ENCODE data around the gene C11orf24.
A peak's percentile ranks its signal among the peaks of the same experiment; 100 is the strongest.

DNA sequence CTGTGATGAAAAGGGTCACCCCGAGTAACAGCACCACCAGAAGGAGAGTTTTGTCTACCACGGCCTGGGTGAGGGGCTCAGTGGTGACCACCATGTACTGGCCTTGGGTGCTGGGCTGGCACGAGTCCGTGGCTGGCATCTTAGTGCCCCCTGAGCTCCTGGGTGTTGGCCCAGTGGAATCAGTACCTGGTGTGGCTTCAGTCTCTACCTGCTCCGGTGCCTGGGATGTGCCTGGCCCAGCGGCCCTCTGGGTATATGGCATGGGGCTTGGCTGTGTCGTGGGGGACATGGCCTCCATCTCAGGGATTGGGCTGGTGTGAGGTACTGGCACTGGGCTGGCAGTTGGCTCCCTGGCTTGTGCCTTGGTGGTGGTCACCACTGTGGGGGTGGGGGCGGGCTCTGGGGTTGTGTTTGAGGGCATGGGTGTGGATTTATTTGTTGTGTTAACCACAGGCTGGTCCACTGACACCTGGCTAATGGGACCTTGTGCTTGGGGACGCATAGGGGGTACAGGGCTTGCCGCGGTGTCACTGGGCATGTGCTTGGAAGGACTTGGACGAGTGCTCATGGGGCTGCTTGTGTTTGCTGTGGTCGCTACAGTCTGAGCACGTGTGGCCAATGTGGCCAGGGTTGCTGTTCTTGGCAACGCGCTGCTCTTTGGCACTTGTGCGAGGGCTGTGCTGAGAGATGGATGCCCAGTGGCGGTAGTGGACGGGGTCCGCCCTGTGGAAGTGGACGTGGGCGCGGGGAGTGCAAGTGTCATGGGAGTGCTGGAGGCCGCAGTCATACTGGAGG is 9.8 kb downstream of the C11orf24 start:
- no peak for TF ChIP-seq POLR2A (IDR thresholded peaks at IDR 0.05; ENCODE audit: borderline replicate concordance, extremely low read depth, insufficient read depth, insufficient read length)
- TF ChIP-seq RAD21 (IDR thresholded peaks at IDR 0.05; ENCODE audit: low read depth): no peak
- no peak for TF ChIP-seq ELF1 (IDR thresholded peaks at IDR 0.05; ENCODE audit: borderline replicate concordance, low read depth)
- TF ChIP-seq, protein P1, sequence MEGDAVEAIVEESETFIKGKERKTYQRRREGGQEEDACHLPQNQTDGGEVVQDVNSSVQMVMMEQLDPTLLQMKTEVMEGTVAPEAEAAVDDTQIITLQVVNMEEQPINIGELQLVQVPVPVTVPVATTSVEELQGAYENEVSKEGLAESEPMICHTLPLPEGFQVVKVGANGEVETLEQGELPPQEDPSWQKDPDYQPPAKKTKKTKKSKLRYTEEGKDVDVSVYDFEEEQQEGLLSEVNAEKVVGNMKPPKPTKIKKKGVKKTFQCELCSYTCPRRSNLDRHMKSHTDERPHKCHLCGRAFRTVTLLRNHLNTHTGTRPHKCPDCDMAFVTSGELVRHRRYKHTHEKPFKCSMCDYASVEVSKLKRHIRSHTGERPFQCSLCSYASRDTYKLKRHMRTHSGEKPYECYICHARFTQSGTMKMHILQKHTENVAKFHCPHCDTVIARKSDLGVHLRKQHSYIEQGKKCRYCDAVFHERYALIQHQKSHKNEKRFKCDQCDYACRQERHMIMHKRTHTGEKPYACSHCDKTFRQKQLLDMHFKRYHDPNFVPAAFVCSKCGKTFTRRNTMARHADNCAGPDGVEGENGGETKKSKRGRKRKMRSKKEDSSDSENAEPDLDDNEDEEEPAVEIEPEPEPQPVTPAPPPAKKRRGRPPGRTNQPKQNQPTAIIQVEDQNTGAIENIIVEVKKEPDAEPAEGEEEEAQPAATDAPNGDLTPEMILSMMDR (IDR thresholded peaks at IDR 0.05 in 2 of 3, conservative IDR thresholded peaks at IDR 0.05 in 1 of 3; ENCODE audit: borderline replicate concordance in 1 of 3, insufficient read depth in 1 of 3, low read depth in 2 of 3, low read length in 2 of 3): no peak
- TF ChIP-seq POLR2AphosphoS5 (IDR thresholded peaks at IDR 0.05; ENCODE audit: low read depth, low read length): 0 out of 2 replicates have a peak, but pooled peaks have one; percentile 26
- no peak for TF ChIP-seq EZH2phosphoT487 (IDR thresholded peaks at IDR 0.05; ENCODE audit: borderline replicate concordance)
- TF ChIP-seq ZNF274 (IDR thresholded peaks at IDR 0.05; ENCODE audit: low read depth, low read length): no peak
- TF ChIP-seq, protein P2, sequence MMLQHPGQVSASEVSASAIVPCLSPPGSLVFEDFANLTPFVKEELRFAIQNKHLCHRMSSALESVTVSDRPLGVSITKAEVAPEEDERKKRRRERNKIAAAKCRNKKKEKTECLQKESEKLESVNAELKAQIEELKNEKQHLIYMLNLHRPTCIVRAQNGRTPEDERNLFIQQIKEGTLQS (IDR thresholded peaks at IDR 0.05): no peak
- TF ChIP-seq SP1 (IDR thresholded peaks at IDR 0.05; ENCODE audit: low read depth): no peak
- no peak for TF ChIP-seq CEBPB (IDR thresholded peaks at IDR 0.05; ENCODE audit: low read depth)
- TF ChIP-seq, protein P3, sequence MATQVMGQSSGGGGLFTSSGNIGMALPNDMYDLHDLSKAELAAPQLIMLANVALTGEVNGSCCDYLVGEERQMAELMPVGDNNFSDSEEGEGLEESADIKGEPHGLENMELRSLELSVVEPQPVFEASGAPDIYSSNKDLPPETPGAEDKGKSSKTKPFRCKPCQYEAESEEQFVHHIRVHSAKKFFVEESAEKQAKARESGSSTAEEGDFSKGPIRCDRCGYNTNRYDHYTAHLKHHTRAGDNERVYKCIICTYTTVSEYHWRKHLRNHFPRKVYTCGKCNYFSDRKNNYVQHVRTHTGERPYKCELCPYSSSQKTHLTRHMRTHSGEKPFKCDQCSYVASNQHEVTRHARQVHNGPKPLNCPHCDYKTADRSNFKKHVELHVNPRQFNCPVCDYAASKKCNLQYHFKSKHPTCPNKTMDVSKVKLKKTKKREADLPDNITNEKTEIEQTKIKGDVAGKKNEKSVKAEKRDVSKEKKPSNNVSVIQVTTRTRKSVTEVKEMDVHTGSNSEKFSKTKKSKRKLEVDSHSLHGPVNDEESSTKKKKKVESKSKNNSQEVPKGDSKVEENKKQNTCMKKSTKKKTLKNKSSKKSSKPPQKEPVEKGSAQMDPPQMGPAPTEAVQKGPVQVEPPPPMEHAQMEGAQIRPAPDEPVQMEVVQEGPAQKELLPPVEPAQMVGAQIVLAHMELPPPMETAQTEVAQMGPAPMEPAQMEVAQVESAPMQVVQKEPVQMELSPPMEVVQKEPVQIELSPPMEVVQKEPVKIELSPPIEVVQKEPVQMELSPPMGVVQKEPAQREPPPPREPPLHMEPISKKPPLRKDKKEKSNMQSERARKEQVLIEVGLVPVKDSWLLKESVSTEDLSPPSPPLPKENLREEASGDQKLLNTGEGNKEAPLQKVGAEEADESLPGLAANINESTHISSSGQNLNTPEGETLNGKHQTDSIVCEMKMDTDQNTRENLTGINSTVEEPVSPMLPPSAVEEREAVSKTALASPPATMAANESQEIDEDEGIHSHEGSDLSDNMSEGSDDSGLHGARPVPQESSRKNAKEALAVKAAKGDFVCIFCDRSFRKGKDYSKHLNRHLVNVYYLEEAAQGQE (IDR thresholded peaks at IDR 0.05; ENCODE audit: low read depth): no peak
